NCI-H748 treated with DMSO at 0.1 percent for 48 hours (cell line): ENCODE measurements around the gene PHACTR1.

Source experiments
- DNase-seq: peaks from one replicate; lab custom pipeline; 2025; lab: John Stamatoyannopoulos, UW

Gene PHACTR1

GRCh38 chr6:13195803-13196202 lies 479.2 kb downstream of the PHACTR1 start:
- DNase-seq = no peak

- DNase-seq = no peak
Observed at GRCh38 chr6:13198168-13198567, 481.6 kb downstream of the PHACTR1 start.

GRCh38 chr6:13201336-13201735 lies 484.8 kb downstream of the PHACTR1 start:
- no peak for DNase-seq

- DNase-seq = no peak
Observed at GRCh38 chr6:13203145-13203544, 486.6 kb downstream of the PHACTR1 start.

GRCh38 chr6:13205106-13205505 lies 488.5 kb downstream of the PHACTR1 start:
- no peak for DNase-seq

GRCh38 chr6:13212096-13212495 lies 495.5 kb downstream of the PHACTR1 start:
- no peak for DNase-seq

- DNase-seq = no peak
Observed at GRCh38 chr6:13212538-13212937, 496.0 kb downstream of the PHACTR1 start.

GRCh38 chr6:13215390-13215789 lies 498.8 kb downstream of the PHACTR1 start:
- no peak for DNase-seq

GRCh38 chr6:13216236-13217014 lies 499.9 kb downstream of the PHACTR1 start:
- DNase-seq = no peak

- no peak for DNase-seq
Observed at GRCh38 chr6:13217206-13217905, 500.8 kb downstream of the PHACTR1 start.

GRCh38 chr6:13220266-13220665 lies 503.7 kb downstream of the PHACTR1 start:
- DNase-seq = no peak

- DNase-seq = no peak
Observed at GRCh38 chr6:13222048-13222447, 505.5 kb downstream of the PHACTR1 start.

GRCh38 chr6:13226071-13226470 lies 509.5 kb downstream of the PHACTR1 start:
- DNase-seq = no peak

- no peak for DNase-seq
Observed at GRCh38 chr6:13228264-13229204, 512.0 kb downstream of the PHACTR1 start.

- DNase-seq = no peak
Observed at GRCh38 chr6:13229205-13230085, 512.9 kb downstream of the PHACTR1 start.

GRCh38 chr6:13233106-13233505 lies 516.5 kb downstream of the PHACTR1 start:
- DNase-seq = no peak

GRCh38 chr6:13234130-13234529 lies 517.6 kb downstream of the PHACTR1 start:
- DNase-seq = no peak

GRCh38 chr6:13235339-13235738 lies 518.8 kb downstream of the PHACTR1 start:
- DNase-seq = no peak

GRCh38 chr6:13237318-13237717 lies 520.8 kb downstream of the PHACTR1 start:
- no peak for DNase-seq

GRCh38 chr6:13238017-13238416 lies 521.5 kb downstream of the PHACTR1 start:
- no peak for DNase-seq

- DNase-seq = no peak
Observed at GRCh38 chr6:13238640-13239216, 522.2 kb downstream of the PHACTR1 start.
